Astrocyte of the spinal cord (primary cell): ENCODE data around the gene AGER.
A peak's percentile ranks its signal among the peaks of the same experiment; 100 is the strongest.

ENCODE experiments used
- DNase-seq: peaks from one replicate; pipeline ENCODE4 v3.0.0; 2011; ENCODE audit warnings: low read depth, low spot score
- H3K4me3 ChIP-seq: 2 replicates; pipeline ENCODE4 v1.5.1; 2011; ENCODE audit warnings: low read depth, mild to moderate bottlenecking, low read length, moderate library complexity
- CTCF ChIP-seq: IDR thresholded peaks from 2 replicates; pipeline ENCODE4 v1.5.1; 2012; ENCODE audit warnings: low read depth, mild to moderate bottlenecking, low read length, inconsistent platforms
- in situ Hi-C: cut with HindIII; loops from 2 replicates; pipeline ENCODE4 v1.10.0; 2017; ENCODE audit warnings: low sequenced_read_pairs

AGER gene

GRCh38 chr6:32151863-32152768 lies 31.9 kb downstream of the AGER start, which contains the start of gene PRRT1:
Gene PRRT1, minus strand, starts transcription at chr6:32151939. Its CDS starts 112 bp downstream, at chr6:32151827.
- TF ChIP-seq CTCF: no peak
- H3K4me3 ChIP-seq: peak within 1 kb of the TSS; percentile 82
- in situ Hi-C loops: no loop called here
- DNase-seq: no peak

- in situ Hi-C loops: no loop called here
- DNase-seq: no peak
- TF ChIP-seq CTCF: no peak
- H3K4me3 ChIP-seq: peak overlapping the region; percentile 13
Observed at GRCh38 chr6:32151181-32151862, 32.7 kb downstream of the AGER start.

GRCh38 chr6:32149932-32150870 lies 33.9 kb downstream of the AGER start:
- H3K4me3 ChIP-seq: no peak overlapping the region
- in situ Hi-C loops: no loop called here
- no peak for TF ChIP-seq CTCF
- DNase-seq: no peak

GRCh38 chr6:32149092-32149755 lies 34.8 kb downstream of the AGER start:
- in situ Hi-C loops: no loop called here
- no peak for DNase-seq
- H3K4me3 ChIP-seq: peak overlapping the region; percentile 32
- no peak for TF ChIP-seq CTCF

- peak overlapping the region; percentile 32 for H3K4me3 ChIP-seq
- DNase-seq: peak; percentile 60
- peak; percentile 35 for TF ChIP-seq CTCF
- in situ Hi-C loops: no loop called here
Observed at GRCh38 chr6:32148289-32149091, 35.6 kb downstream of the AGER start.
